RWPE1 (cell line): ENCODE measurements around the gene DERL2.

Source experiments
- CTCF ChIA-PET: fragments of 350-600 bp; sonication (Branson Sonifier 250); formaldehyde crosslinking; extraction: SDS; loops from one replicate; lab custom pipeline; 2021; lab: Yijun Ruan, JAX
- POLR2A ChIA-PET: fragments of 400-600 bp; formaldehyde crosslinking; extraction: SDS; loops from one replicate; lab custom pipeline; 2020; ENCODE audit warnings: antibody characterized with exemption; ENCODE audit not compliant: low non-redundant PET; lab: Yijun Ruan, JAX
- DNase-seq: peaks from one replicate; pipeline ENCODE4 v3.0.0; 2012; ENCODE audit warnings: low spot score
- H3K27ac ChIP-seq: fragments of 450-650 bp; 2 replicates; pipeline ENCODE4 v1.5.1; 2017
- CTCF ChIP-seq: fragments of 450-650 bp; conservative IDR thresholded peaks from 2 replicates; pipeline ENCODE4 v1.5.1; 2017; ENCODE audit warnings: low read depth, mild to moderate bottlenecking

Gene DERL2

GRCh38 chr17:5473906-5474305, 12.1 kb downstream of the DERL2 start:
- ChIA-PET POLR2A (no interaction called here), CTCF (no interaction called here)
- no peak for TF ChIP-seq CTCF
- no peak for DNase-seq
- no peak overlapping the region for H3K27ac ChIP-seq

DNA sequence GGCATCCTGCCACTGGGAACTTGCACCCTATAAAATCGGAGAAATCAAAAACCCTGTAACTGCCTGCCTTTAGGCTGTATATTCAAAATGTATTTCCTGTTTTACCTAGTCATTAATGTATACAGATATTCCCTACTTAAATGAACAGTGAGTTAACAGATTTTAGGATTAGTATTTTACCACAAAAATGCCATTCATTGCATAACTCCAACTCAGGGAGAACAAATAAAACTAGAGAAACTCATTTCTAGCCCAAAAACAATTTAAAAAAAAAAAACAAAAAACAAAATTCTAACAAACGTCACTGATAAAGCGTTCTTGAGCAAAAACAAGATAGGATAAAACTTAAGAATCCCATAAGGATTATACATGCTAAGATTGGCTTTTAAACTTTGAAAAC, 13.5 kb downstream of the DERL2 start:
- CTCF ChIA-PET, result no interaction called here
- no peak for TF ChIP-seq CTCF
- POLR2A ChIA-PET, result no interaction called here
- no peak for DNase-seq
- no peak overlapping the region for H3K27ac ChIP-seq

- peak overlapping the region; percentile 72 for H3K27ac ChIP-seq
- no peak for TF ChIP-seq CTCF
- POLR2A ChIA-PET, result no interaction called here
- DNase-seq, result peak; percentile 39
- CTCF ChIA-PET, result interaction anchor here (1.0 to 1.2 kb wide), 2 partner anchors 29 to 31 kb away, joined by 3 to 4 read pairs; partner anchors contain the start of gene C1QBP
These were observed 17.9 kb downstream of the DERL2 start for GRCh38 chr17:5468075-5468473.

GRCh38 chr17:5467416-5467815, 18.6 kb downstream of the DERL2 start:
- DNase-seq, result peak; percentile 16
- ChIA-PET POLR2A (no interaction called here), CTCF (interaction anchor here (1.0 kb wide), 1 partner anchor 30 kb away, joined by 3 read pairs; no protein-coding TSS in a partner anchor)
- no peak overlapping the region; the same call in 1 of the 2 replicates for H3K27ac ChIP-seq
- TF ChIP-seq CTCF, result no peak

- DNase-seq, result no peak
- CTCF ChIA-PET, result no interaction called here
- H3K27ac ChIP-seq, result no peak overlapping the region
- TF ChIP-seq CTCF, result no peak
- POLR2A ChIA-PET, result no interaction called here
These were observed 19.7 kb downstream of the DERL2 start for GRCh38 chr17:5466295-5466694.

DNA sequence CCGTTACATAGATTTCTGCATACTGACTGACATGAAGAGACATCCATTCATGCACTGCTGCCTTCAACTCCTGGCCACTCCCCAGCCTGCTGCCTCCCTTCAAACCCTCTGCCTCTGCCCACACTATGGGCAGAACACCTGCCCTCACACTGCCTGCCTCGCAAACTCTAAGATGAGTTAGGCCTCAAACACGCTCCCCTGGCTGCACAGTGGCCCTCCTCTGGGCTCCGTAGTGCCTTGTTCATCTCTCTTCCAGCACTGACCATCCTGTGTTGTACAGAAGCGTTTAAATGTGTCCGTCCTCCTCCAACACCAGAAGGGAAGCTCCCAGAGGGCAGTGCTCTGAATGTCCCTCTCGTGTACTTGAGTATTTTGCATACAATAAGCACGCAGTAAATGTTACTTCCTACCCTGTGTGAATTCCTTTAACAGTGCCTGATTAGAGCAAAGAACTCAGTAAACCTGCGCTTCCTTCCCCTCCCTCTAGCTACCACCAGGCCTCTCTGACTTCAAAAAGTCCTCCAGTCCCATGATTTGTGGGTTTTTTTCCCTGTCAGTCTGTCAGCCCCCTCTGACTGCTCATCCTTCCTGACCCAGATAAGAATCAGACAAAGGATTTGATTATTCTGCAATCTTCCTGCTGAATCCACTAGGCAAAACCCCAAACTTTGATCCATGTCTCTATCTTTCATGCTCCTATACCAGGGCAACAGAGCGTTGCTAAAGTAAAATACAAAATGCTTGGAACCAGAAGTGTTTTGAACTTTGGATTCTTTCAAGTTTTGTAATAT, 21.1 kb downstream of the DERL2 start:
- no peak for DNase-seq
- no peak overlapping the region for H3K27ac ChIP-seq
- no peak for TF ChIP-seq CTCF
- ChIA-PET POLR2A (no interaction called here), CTCF (no interaction called here)
